SK-N-MC (cell line): ENCODE measurements around the gene NRAS.

Source experiments
- EZH2 ChIP-seq: fragments of 200-600 bp; sonication (generic); IDR thresholded peaks from one replicate; pipeline ENCODE4 v1.6.1; 2017; ENCODE audit warnings: antibody characterized with exemption
- POLR2AphosphoS5 ChIP-seq: IDR thresholded peaks from 2 replicates; pipeline ENCODE4 v1.6.1; 2012; ENCODE audit warnings: mild to moderate bottlenecking, low read depth, low read length, borderline replicate concordance

DNA sequence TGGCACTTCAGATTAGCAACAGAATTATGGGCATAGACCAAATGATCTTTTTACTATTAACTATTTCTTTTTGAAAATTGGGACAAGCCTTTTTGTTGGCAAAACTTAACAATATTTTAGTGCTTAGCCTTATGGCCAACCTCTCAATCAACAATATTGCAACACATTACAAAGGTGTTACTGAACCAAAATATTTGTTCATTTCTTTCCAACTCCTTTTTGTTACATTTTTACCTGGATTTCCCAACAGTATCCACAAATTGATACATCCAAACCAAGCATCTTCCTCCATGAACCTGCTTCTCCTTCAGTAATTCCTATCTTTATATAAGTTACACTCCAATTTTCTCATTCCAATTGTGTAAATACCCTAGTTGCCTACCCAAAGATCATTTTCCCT, 19.8 kb downstream of the NRAS start:
- TF ChIP-seq POLR2AphosphoS5 (no peak), EZH2 (no peak)
